Smooth muscle cell (in vitro differentiated cells): ENCODE results near the gene MMD. TPM values are rescaled to one million over a fixed set of nuclear protein-coding genes. Genes with fewer than 3 reads are reported as not detected.
"Not testable (repeated sequence)": the region's sequence is repeated elsewhere in the genome, so short reads cannot be mapped to it uniquely, and the experiment has no call there.

Experiments
- DNase-seq: peaks from one replicate; lab custom pipeline; 2025; ENCODE audit not compliant: unreplicated experiment; lab: John Stamatoyannopoulos, UW
- H2AFZ ChIP-seq: fragments of 200-600 bp; sonication (generic); 2 replicates; pipeline ENCODE4 v1.6.0; 2016; ENCODE audit warnings: antibody characterized with exemption, low read depth, mild to moderate bottlenecking
- H3F3A ChIP-seq: fragments of 200-600 bp; sonication (generic); 2 replicates; pipeline ENCODE4 v1.6.0; 2017; ENCODE audit warnings: antibody characterized with exemption, low read depth
- H3K27ac ChIP-seq: fragments of 200-600 bp; sonication (generic); 2 replicates; pipeline ENCODE4 v1.5.1; 2016; ENCODE audit warnings: low read depth, mild to moderate bottlenecking
- H3K27me3 ChIP-seq: fragments of 200-600 bp; sonication (generic); 2 replicates; pipeline ENCODE4 v1.6.1; 2016; ENCODE audit warnings: low read depth, mild to moderate bottlenecking
- H3K36me3 ChIP-seq: fragments of 200-600 bp; sonication (generic); 2 replicates; pipeline ENCODE4 v1.5.1; 2016; ENCODE audit warnings: low read depth
- H3K4me1 ChIP-seq: fragments of 200-600 bp; sonication (generic); 2 replicates; pipeline ENCODE4 v1.5.1; 2016; ENCODE audit warnings: low read depth
- H3K4me2 ChIP-seq: fragments of 200-600 bp; sonication (generic); 2 replicates; pipeline ENCODE4 v1.6.0; 2016; ENCODE audit warnings: mild to moderate bottlenecking
- H3K4me3 ChIP-seq: fragments of 200-600 bp; sonication (generic); 2 replicates; pipeline ENCODE4 v1.5.1; 2016; ENCODE audit warnings: mild to moderate bottlenecking
- H3K79me2 ChIP-seq: fragments of 200-600 bp; sonication (generic); 2 replicates; pipeline ENCODE4 v1.6.0; 2016; ENCODE audit warnings: low read depth, mild to moderate bottlenecking
- H3K9ac ChIP-seq: fragments of 200-600 bp; sonication (generic); 2 replicates; pipeline ENCODE4 v1.6.0; 2016; ENCODE audit warnings: low read depth
- H3K9me3 ChIP-seq: fragments of 200-600 bp; sonication (generic); replicated peaks from 2 replicates; pipeline ENCODE4 v1.5.1; 2016; ENCODE audit warnings: low read depth
- H4K20me1 ChIP-seq: fragments of 200-600 bp; sonication (generic); 2 replicates; pipeline ENCODE4 v1.6.0; 2016; ENCODE audit warnings: low read depth
- CTCF ChIP-seq: fragments of 200-600 bp; sonication (generic); IDR thresholded peaks from 2 replicates; pipeline ENCODE4 v1.5.1; 2017; ENCODE audit warnings: borderline replicate concordance, mild to moderate bottlenecking, antibody characterized with exemption; ENCODE audit not compliant: insufficient read depth, poor library complexity, severe bottlenecking
- WGBS: methylation state at CpG from one replicate; pipeline ENCODE4 v1.1.7; 2016; ENCODE audit warnings: low lambda C conversion rate; 5-methylcytosine and 5-hydroxymethylcytosine counted together
- polyA plus RNA-seq: library from polyadenylated mRNA; unstranded; fragments of >200 nt; fragmentation: Nextera tagmentation; extraction: Ambion mirVana; gene quantifications from 2 replicates; pipeline ENCODE4 v1.2.1, GENCODE V29; 2016
- total RNA-seq: library from RNA; depleted of rRNA; stranded (reverse); fragments of >200 nt; gene quantifications from 2 replicates; pipeline ENCODE4 v1.2.3, GENCODE V29; 2014

The MMD gene
- total and polyA plus RNA-seq, 2 experiments from 2014 or later = 18.0 to 19.6 TPM

- 87% methylated on average over 5 of the region's 5 CpGs for WGBS
- Histone ChIP-seq H4K20me1 (no peaks in the 10 kb centered on the region), H3K9me3 (no peaks in the 10 kb centered on the region), H3K27me3 (no peaks in the 10 kb centered on the region), H3K36me3 (peaks cover 26% of the 10 kb centered on the region), H3K4me1 (no peaks in the 10 kb centered on the region), H3K27ac (no peak overlapping the region), H3F3A (no peaks in the 10 kb centered on the region), H3K4me2 (no peak overlapping the region), H3K4me3 (no peak overlapping the region), H2AFZ (no peak overlapping the region), H3K79me2 (no peaks in the 10 kb centered on the region), H3K9ac (no peak overlapping the region)
- no peak for DNase-seq
- no peak for TF ChIP-seq CTCF
These were observed 13.7 kb downstream of the MMD start for GRCh38 chr17:55407641-55408566.

GRCh38 chr17:55405600-55405999 lies 16.0 kb downstream of the MMD start:
- Histone ChIP-seq H3K27ac (no peak overlapping the region), H2AFZ (no peak overlapping the region), H3K4me2 (no peak overlapping the region), H3K36me3 (peaks cover 20% of the 10 kb centered on the region), H4K20me1 (no peaks in the 10 kb centered on the region), H3K4me3 (no peak overlapping the region), H3F3A (no peaks in the 10 kb centered on the region), H3K27me3 (no peaks in the 10 kb centered on the region), H3K9ac (no peak overlapping the region), H3K9me3 (no peaks in the 10 kb centered on the region), H3K4me1 (no peaks in the 10 kb centered on the region), H3K79me2 (no peaks in the 10 kb centered on the region)
- WGBS = 89% methylated on average over 1 of the region's 1 CpG
- TF ChIP-seq CTCF = no peak
- no peak for DNase-seq

GRCh38 chr17:55404197-55404596 lies 17.4 kb downstream of the MMD start:
- H3K4me1 ChIP-seq, H3K36me3 ChIP-seq, H3K79me2 ChIP-seq, H4K20me1 ChIP-seq, H3K27me3 ChIP-seq, H3K4me2 ChIP-seq, H3K9ac ChIP-seq, H3K4me3 ChIP-seq, H3K9me3 ChIP-seq, H3F3A ChIP-seq, H3K27ac ChIP-seq, H2AFZ ChIP-seq, DNase-seq: not testable (repeated sequence)
- WGBS = 90% methylated on average over 5 of the region's 5 CpGs

- no peaks in the 10 kb centered on the region for H3K36me3 ChIP-seq
- no peaks in the 10 kb centered on the region for H3K9me3 ChIP-seq
- H3K9ac ChIP-seq = no peak overlapping the region
- TF ChIP-seq CTCF = no peak
- H3K4me2 ChIP-seq = no peak overlapping the region
- H3K27me3 ChIP-seq = no peaks in the 10 kb centered on the region
- no peak for DNase-seq
- no peaks in the 10 kb centered on the region for H3K4me1 ChIP-seq
- H3K27ac ChIP-seq = no peak overlapping the region
- no peaks in the 10 kb centered on the region for H3F3A ChIP-seq
- no peaks in the 10 kb centered on the region for H3K79me2 ChIP-seq
- 88% methylated on average over 4 of the region's 4 CpGs for WGBS
- H3K4me3 ChIP-seq = no peak overlapping the region
- no peaks in the 10 kb centered on the region for H4K20me1 ChIP-seq
- no peak overlapping the region for H2AFZ ChIP-seq
These were observed 19.3 kb downstream of the MMD start for GRCh38 chr17:55402374-55402773.
